Caco-2 (cell line): Measurements from ENCODE around the gene THSD7A. TPM values are rescaled to one million over a fixed set of nuclear protein-coding genes. Genes with fewer than 3 reads are reported as not detected.

Experiments used
- BruUV-seq: library from RNA; stranded (reverse); fragments of 400-500 nt; replicated peaks from 2 replicates; lab custom pipeline; 2021; lab: Mats Ljungman, UMichigan
- CTCF ChIA-PET: fragments of 300-600 bp; sonication (Branson Sonifier 250); formaldehyde crosslinking; loops from one replicate; lab custom pipeline; 2022; ENCODE audit warnings: antibody characterized with exemption; lab: Charles Lee
- POLR2A ChIA-PET: fragments of 300-600 bp; sonication (Branson Sonifier 250); formaldehyde crosslinking; loops from one replicate; lab custom pipeline; 2022; ENCODE audit warnings: antibody characterized with exemption; lab: Charles Lee
- DNase-seq, 2 experiments: peaks; one replicate each; pipeline versions ENCODE4 v3.0.0 to v3.0.0-alpha.2; 2020 to 2022
- H3K27me3 ChIP-seq: replicated peaks from 2 replicates; pipeline ENCODE4 v1.6.0; 2011; ENCODE audit warnings: low read length; ENCODE audit not compliant: control insufficient read depth, insufficient read depth
- H3K36me3 ChIP-seq: 2 replicates; pipeline ENCODE4 v1.5.1; 2011; ENCODE audit warnings: low read length; ENCODE audit not compliant: control insufficient read depth, insufficient read depth
- H3K4me1 ChIP-seq: fragments of 250-450 bp; sonication (Bioruptor Pico); 2 replicates; pipeline ENCODE4 v1.5.1; 2020; ENCODE audit warnings: mild to moderate bottlenecking
- H3K4me3 ChIP-seq: 2 replicates; pipeline ENCODE4 v1.5.1; 2011; ENCODE audit warnings: low read depth, mild to moderate bottlenecking, control low read depth, low read length
- H3K9me3 ChIP-seq: fragments of 250-450 bp; sonication (Bioruptor Pico); 2 replicates; pipeline ENCODE4 v1.5.1; 2020; ENCODE audit warnings: mild to moderate bottlenecking, moderate library complexity
- H3K27ac Mint-ChIP-seq: one replicate; pipeline ENCODE4 v1.8.0; 2022; ENCODE audit warnings: mixed read lengths; ENCODE audit not compliant: unreplicated experiment
- H3K27me3 Mint-ChIP-seq: one replicate; pipeline ENCODE4 v1.8.0; 2022; ENCODE audit warnings: mixed read lengths; ENCODE audit not compliant: insufficient read depth, unreplicated experiment
- H3K36me3 Mint-ChIP-seq: one replicate; pipeline ENCODE4 v1.8.0; 2022; ENCODE audit warnings: mild to moderate bottlenecking, mixed read lengths; ENCODE audit not compliant: insufficient read depth, unreplicated experiment
- H3K4me1 Mint-ChIP-seq: one replicate; pipeline ENCODE4 v1.8.0; 2022; ENCODE audit warnings: low read depth, mixed read lengths; ENCODE audit not compliant: unreplicated experiment
- H3K4me3 Mint-ChIP-seq: one replicate; pipeline ENCODE4 v1.8.0; 2022; ENCODE audit warnings: mild to moderate bottlenecking, moderate library complexity, mixed read lengths; ENCODE audit not compliant: unreplicated experiment
- H3K9me3 Mint-ChIP-seq: one replicate; pipeline ENCODE4 v1.8.0; 2022; ENCODE audit warnings: mixed read lengths; ENCODE audit not compliant: unreplicated experiment
- intact Hi-C: fragments of 100-400 bp; cut with micrococcal nuclease; formaldehyde crosslinking; loops from one replicate; pipeline ENCODE4 v1.10.0; 2022; ENCODE audit not compliant: unreplicated experiment
- total RNA-seq: library from RNA; stranded (reverse); gene quantifications from 2 replicates; pipeline ENCODE4 v1.2.3, GENCODE V29; 2022
- TF ChIP-seq, protein P1 (sequence below), 2 experiments: fragments of 200-600 bp in 1 of 2; IDR thresholded peaks; 1 replicate in 1 of 2; 2 replicates in 1 of 2; pipeline versions ENCODE4 v1.5.1 to v1.8.0; 2011 to 2022; ENCODE audit warnings: antibody characterized with exemption in 1 of 2, control low read depth in 1 of 2, inconsistent platforms in 1 of 2, low read depth in 1 of 2, low read length in 1 of 2, mild to moderate bottlenecking in 1 of 2, moderate library complexity in 1 of 2; ENCODE audit not compliant: insufficient read depth in 1 of 2, severe bottlenecking in 1 of 2, unreplicated experiment in 1 of 2

Gene THSD7A
- total RNA-seq, 1 experiment from 2014 or later = 0.05 TPM

DNA sequence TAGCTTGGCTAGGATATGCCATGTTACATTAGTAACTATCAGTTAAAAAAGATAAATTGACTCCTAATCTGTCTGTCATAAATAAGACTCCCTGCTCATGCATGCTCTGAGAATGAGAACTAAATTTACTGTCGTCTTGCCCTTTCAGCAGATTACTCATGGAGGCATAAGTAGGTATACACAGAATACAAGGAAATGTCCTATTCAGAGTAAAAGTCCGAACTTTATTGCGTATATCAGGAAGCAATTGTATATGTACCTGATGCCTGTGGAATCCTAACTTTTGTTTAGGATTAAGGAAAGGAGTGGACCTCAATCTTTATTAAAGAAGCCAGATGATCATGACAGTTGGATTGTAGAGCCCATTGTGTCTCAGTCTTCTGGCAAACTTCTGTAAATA lies 118.6 kb downstream of the THSD7A start:
- no peaks in the 10 kb centered on the region for H3K36me3 ChIP-seq
- intact Hi-C loops = no loop called here
- no peak for DNase-seq
- ChIA-PET POLR2A (no interaction called here), CTCF (no interaction called here)
- Mint-ChIP-seq H3K27ac (no peak overlapping the region), H3K9me3 (no peaks in the 10 kb centered on the region), H3K36me3 (no peaks in the 10 kb centered on the region), H3K27me3 (peaks cover 2% of the 10 kb centered on the region), H3K4me1 (no peaks in the 10 kb centered on the region), H3K4me3 (no peak overlapping the region)
- TF ChIP-seq, protein P1, sequence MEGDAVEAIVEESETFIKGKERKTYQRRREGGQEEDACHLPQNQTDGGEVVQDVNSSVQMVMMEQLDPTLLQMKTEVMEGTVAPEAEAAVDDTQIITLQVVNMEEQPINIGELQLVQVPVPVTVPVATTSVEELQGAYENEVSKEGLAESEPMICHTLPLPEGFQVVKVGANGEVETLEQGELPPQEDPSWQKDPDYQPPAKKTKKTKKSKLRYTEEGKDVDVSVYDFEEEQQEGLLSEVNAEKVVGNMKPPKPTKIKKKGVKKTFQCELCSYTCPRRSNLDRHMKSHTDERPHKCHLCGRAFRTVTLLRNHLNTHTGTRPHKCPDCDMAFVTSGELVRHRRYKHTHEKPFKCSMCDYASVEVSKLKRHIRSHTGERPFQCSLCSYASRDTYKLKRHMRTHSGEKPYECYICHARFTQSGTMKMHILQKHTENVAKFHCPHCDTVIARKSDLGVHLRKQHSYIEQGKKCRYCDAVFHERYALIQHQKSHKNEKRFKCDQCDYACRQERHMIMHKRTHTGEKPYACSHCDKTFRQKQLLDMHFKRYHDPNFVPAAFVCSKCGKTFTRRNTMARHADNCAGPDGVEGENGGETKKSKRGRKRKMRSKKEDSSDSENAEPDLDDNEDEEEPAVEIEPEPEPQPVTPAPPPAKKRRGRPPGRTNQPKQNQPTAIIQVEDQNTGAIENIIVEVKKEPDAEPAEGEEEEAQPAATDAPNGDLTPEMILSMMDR (IDR thresholded peaks at IDR 0.05; ENCODE audit: insufficient read depth in 1 of 2, low read depth in 1 of 2, low read length in 1 of 2, severe bottlenecking in 1 of 2, unreplicated experiment in 1 of 2) = no peak
- H3K4me1 ChIP-seq = 0 out of 2 replicates have a peak, but pooled peaks cover 5% of the 10 kb centered on the region
- no peaks in the 10 kb centered on the region for H3K27me3 ChIP-seq
- no peak overlapping the region for H3K4me3 ChIP-seq
- no TSS peak for BruUV-seq
- no peaks in the 10 kb centered on the region for H3K9me3 ChIP-seq

DNA sequence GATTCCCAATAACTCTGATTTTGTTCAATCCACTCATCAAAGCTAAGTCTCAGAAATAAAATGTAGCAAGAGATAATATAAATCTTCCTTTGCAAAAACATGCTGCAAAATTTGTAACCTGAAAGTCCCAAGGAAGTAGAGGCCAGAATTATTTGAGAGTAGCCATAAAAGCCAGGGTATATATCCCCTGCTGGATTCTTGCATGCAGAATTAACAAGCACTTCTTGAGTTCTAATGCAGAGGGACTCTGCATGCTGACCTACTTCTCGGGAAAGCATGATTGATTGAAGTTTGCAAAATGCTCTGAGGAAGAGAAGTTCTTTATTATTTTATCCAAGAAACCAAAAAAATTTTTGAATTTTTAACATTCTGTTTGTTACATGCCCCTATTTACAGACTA lies 121.6 kb downstream of the THSD7A start:
- Histone ChIP-seq H3K27me3 (no peaks in the 10 kb centered on the region), H3K4me1 (0 out of 2 replicates have a peak, but pooled peaks cover 5% of the 10 kb centered on the region), H3K4me3 (no peak overlapping the region), H3K36me3 (no peaks in the 10 kb centered on the region), H3K9me3 (no peaks in the 10 kb centered on the region)
- TF ChIP-seq, protein P1 (IDR thresholded peaks at IDR 0.05; ENCODE audit: insufficient read depth in 1 of 2, low read depth in 1 of 2, low read length in 1 of 2, severe bottlenecking in 1 of 2, unreplicated experiment in 1 of 2) = no peak
- CTCF ChIA-PET = no interaction called here
- Mint-ChIP-seq H3K4me3 (no peak overlapping the region), H3K9me3 (no peaks in the 10 kb centered on the region), H3K36me3 (no peaks in the 10 kb centered on the region), H3K27me3 (no peaks in the 10 kb centered on the region), H3K4me1 (no peaks in the 10 kb centered on the region), H3K27ac (no peak overlapping the region)
- POLR2A ChIA-PET = no interaction called here
- no peak for DNase-seq
- intact Hi-C loops = no loop called here
- no TSS peak for BruUV-seq

DNA sequence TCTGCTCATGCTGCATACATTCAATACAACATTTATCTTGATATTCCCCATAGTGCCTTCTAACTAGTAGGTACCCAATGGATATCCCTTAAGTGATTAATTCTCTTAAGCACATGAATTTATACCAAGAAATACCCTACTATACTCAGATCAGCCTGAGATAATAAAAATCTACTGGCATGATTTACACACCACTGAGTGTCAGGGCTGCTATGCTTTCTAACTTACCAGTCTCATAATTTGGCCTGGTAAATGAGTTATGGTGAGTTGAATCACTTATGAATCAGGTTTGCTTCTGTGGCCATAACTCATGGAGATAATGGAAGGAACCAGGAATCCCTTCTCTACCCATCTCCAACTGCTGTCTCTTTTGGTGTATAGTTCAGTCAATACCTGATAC lies 122.8 kb downstream of the THSD7A start:
- TF ChIP-seq, protein P1 (IDR thresholded peaks at IDR 0.05; ENCODE audit: insufficient read depth in 1 of 2, low read depth in 1 of 2, low read length in 1 of 2, severe bottlenecking in 1 of 2, unreplicated experiment in 1 of 2) = no peak
- Histone ChIP-seq H3K9me3 (no peaks in the 10 kb centered on the region), H3K27me3 (no peaks in the 10 kb centered on the region), H3K36me3 (no peaks in the 10 kb centered on the region), H3K4me3 (no peak overlapping the region), H3K4me1 (0 out of 2 replicates have a peak, but pooled peaks cover 5% of the 10 kb centered on the region)
- Mint-ChIP-seq H3K9me3 (no peaks in the 10 kb centered on the region), H3K27me3 (no peaks in the 10 kb centered on the region), H3K27ac (no peak overlapping the region), H3K4me3 (no peak overlapping the region), H3K36me3 (no peaks in the 10 kb centered on the region), H3K4me1 (no peaks in the 10 kb centered on the region)
- CTCF ChIA-PET = no interaction called here
- intact Hi-C loops = no loop called here
- DNase-seq = no peak
- no TSS peak for BruUV-seq
- POLR2A ChIA-PET = no interaction called here
